Stimulated activated effector memory CD8-positive, alpha-beta T cell treated with anti-CD3 and anti-CD28 coated beads, Interleukin-12 subunit alpha, Interleukin-12 subunit beta, amount 100 ng/mL, for 72 hours (primary cell): ENCODE measurements around the gene SLC41A1.
"Not testable (repeated sequence)": the region's sequence is repeated elsewhere in the genome, so short reads cannot be mapped to it uniquely, and the experiment has no call there.

Experiments
- ATAC-seq: fragments of 150-1000 bp; cut with Tn5 transposase; 2 replicates; pipeline ENCODE4 v1.10.0; 2021
- DNase-seq, 2 donors: peaks; one replicate each; pipeline ENCODE4 v3.0.0; 2021 to 2022; ENCODE audit warnings: low spot score in 2 of 2
- H3K27ac Mint-ChIP-seq: one replicate; pipeline ENCODE4 v1.8.0; 2022; ENCODE audit warnings: mild to moderate bottlenecking, mixed read lengths
- H3K36me3 Mint-ChIP-seq: one replicate; pipeline ENCODE4 v1.8.0; 2022; ENCODE audit warnings: mild to moderate bottlenecking, mixed read lengths
- H3K4me1 Mint-ChIP-seq: one replicate; pipeline ENCODE4 v1.8.0; 2022; ENCODE audit warnings: mixed read lengths
- H3K4me3 Mint-ChIP-seq: one replicate; pipeline ENCODE4 v1.8.0; 2022; ENCODE audit warnings: mild to moderate bottlenecking, mixed read lengths
- H3K9me3 Mint-ChIP-seq: one replicate; pipeline ENCODE4 v1.8.0; 2022; ENCODE audit warnings: mixed read lengths

SLC41A1 gene

GRCh38 chr1:205832326-205832751, 19.3 kb upstream of the SLC41A1 start:
- DNase-seq (no peak), ATAC-seq (no peak)
- no peaks in the 10 kb centered on the region for H3K36me3 Mint-ChIP-seq
- no peak overlapping the region for H3K4me3 Mint-ChIP-seq
- H3K27ac Mint-ChIP-seq = no peak overlapping the region
- H3K9me3 Mint-ChIP-seq = no peaks in the 10 kb centered on the region
- H3K4me1 Mint-ChIP-seq = no peaks in the 10 kb centered on the region

GRCh38 chr1:205827623-205828022, 14.6 kb upstream of the SLC41A1 start:
- Mint-ChIP-seq H3K36me3 (no peaks in the 10 kb centered on the region), H3K27ac (no peak overlapping the region), H3K9me3 (no peaks in the 10 kb centered on the region), H3K4me3 (no peak overlapping the region), H3K4me1 (peaks cover 25% of the 10 kb centered on the region)
- no peak for ATAC-seq
- DNase-seq = no peak

- Mint-ChIP-seq H3K4me1 (peaks cover 29% of the 10 kb centered on the region), H3K9me3 (no peaks in the 10 kb centered on the region), H3K4me3 (no peak overlapping the region), H3K27ac (no peak overlapping the region), H3K36me3 (no peaks in the 10 kb centered on the region)
- no peak for DNase-seq
- no peak for ATAC-seq
Measured at GRCh38 chr1:205826995-205827394, 14.0 kb upstream of the SLC41A1 start.

- no peaks in the 10 kb centered on the region for H3K9me3 Mint-ChIP-seq
- H3K36me3 Mint-ChIP-seq = no peaks in the 10 kb centered on the region
- no peak overlapping the region for H3K4me3 Mint-ChIP-seq
- peak overlapping the region; percentile 41 for H3K27ac Mint-ChIP-seq
- peaks cover 29% of the 10 kb centered on the region for H3K4me1 Mint-ChIP-seq
- DNase-seq (no peak), ATAC-seq (peak; percentile 40)
Measured at GRCh38 chr1:205826016-205826806, 13.2 kb upstream of the SLC41A1 start.

- no peaks in the 10 kb centered on the region for H3K36me3 Mint-ChIP-seq
- peaks cover 29% of the 10 kb centered on the region for H3K4me1 Mint-ChIP-seq
- no peak overlapping the region for H3K27ac Mint-ChIP-seq
- H3K9me3 Mint-ChIP-seq = no peaks in the 10 kb centered on the region
- H3K4me3 Mint-ChIP-seq = no peak overlapping the region
- ATAC-seq (peak; percentile 63), DNase-seq (no peak)
Measured at GRCh38 chr1:205824180-205824579, 11.2 kb upstream of the SLC41A1 start.

- not testable (repeated sequence) for H3K9me3 Mint-ChIP-seq, H3K27ac Mint-ChIP-seq, DNase-seq, H3K36me3 Mint-ChIP-seq, H3K4me3 Mint-ChIP-seq
- peaks cover 29% of the 10 kb centered on the region for H3K4me1 Mint-ChIP-seq
- ATAC-seq = peak; percentile 60
Measured at GRCh38 chr1:205823260-205823659, 10.3 kb upstream of the SLC41A1 start.

- H3K27ac Mint-ChIP-seq = no peak overlapping the region
Measured at GRCh38 chr1:205822397-205822796, 9.4 kb upstream of the SLC41A1 start.

GRCh38 chr1:205817988-205818387, 5.0 kb upstream of the SLC41A1 start:
- Mint-ChIP-seq H3K9me3 (no peaks in the 10 kb centered on the region), H3K27ac (no peak overlapping the region), H3K36me3 (no peaks in the 10 kb centered on the region), H3K4me1 (peaks cover 25% of the 10 kb centered on the region), H3K4me3 (no peak overlapping the region)
- DNase-seq (no peak), ATAC-seq (no peak)

More at GRCh38 chr1:205822397-205822796, 9.4 kb upstream of the SLC41A1 start:
- no peak overlapping the region for H3K4me3 Mint-ChIP-seq
- DNase-seq = no peak
- no peaks in the 10 kb centered on the region for H3K36me3 Mint-ChIP-seq
- peaks cover 29% of the 10 kb centered on the region for H3K4me1 Mint-ChIP-seq
- no peak for ATAC-seq
- H3K9me3 Mint-ChIP-seq = no peaks in the 10 kb centered on the region

- H3K27ac Mint-ChIP-seq = no peak overlapping the region
- peaks cover 2% of the 10 kb centered on the region for H3K36me3 Mint-ChIP-seq
- DNase-seq (no peak), ATAC-seq (no peak)
- H3K4me1 Mint-ChIP-seq = peaks cover 22% of the 10 kb centered on the region
- no peak overlapping the region for H3K4me3 Mint-ChIP-seq
- no peaks in the 10 kb centered on the region for H3K9me3 Mint-ChIP-seq
Measured at GRCh38 chr1:205817364-205817763, 4.4 kb upstream of the SLC41A1 start.

GRCh38 chr1:205813755-205814058, 709 bp upstream of the SLC41A1 start:
- DNase-seq = peak in 1 of 2 donors; percentile 17
- Mint-ChIP-seq H3K4me3 (peak overlapping the region; percentile 95), H3K4me1 (peaks cover 57% of the 10 kb centered on the region), H3K36me3 (peaks cover 24% of the 10 kb centered on the region), H3K9me3 (no peaks in the 10 kb centered on the region), H3K27ac (peak overlapping the region; percentile 92)
- ATAC-seq = no peak

- H3K9me3 Mint-ChIP-seq = no peaks in the 10 kb centered on the region
- peak overlapping the region; percentile 92 for H3K27ac Mint-ChIP-seq
- peaks cover 34% of the 10 kb centered on the region for H3K36me3 Mint-ChIP-seq
- H3K4me1 Mint-ChIP-seq = peaks cover 66% of the 10 kb centered on the region
- peak overlapping the region; percentile 95 for H3K4me3 Mint-ChIP-seq
- ATAC-seq (peak; percentile 32), DNase-seq (peak; percentile 24 to 71)
Measured at GRCh38 chr1:205812271-205812877, 624 bp downstream of the SLC41A1 start.

GRCh38 chr1:205811660-205812059, 1.3 kb downstream of the SLC41A1 start:
- H3K4me3 Mint-ChIP-seq = peak overlapping the region; percentile 95
- no peaks in the 10 kb centered on the region for H3K9me3 Mint-ChIP-seq
- H3K36me3 Mint-ChIP-seq = peaks cover 38% of the 10 kb centered on the region
- ATAC-seq (no peak), DNase-seq (no peak)
- peak overlapping the region; percentile 92 for H3K27ac Mint-ChIP-seq
- H3K4me1 Mint-ChIP-seq = peaks cover 73% of the 10 kb centered on the region

GRCh38 chr1:205810448-205811157, 2.4 kb downstream of the SLC41A1 start:
- H3K4me3 Mint-ChIP-seq = peak overlapping the region; percentile 95
- DNase-seq (no peak), ATAC-seq (no peak)
- H3K27ac Mint-ChIP-seq = peak overlapping the region; percentile 92
- peaks cover 84% of the 10 kb centered on the region for H3K4me1 Mint-ChIP-seq
- peaks cover 38% of the 10 kb centered on the region for H3K36me3 Mint-ChIP-seq
- H3K9me3 Mint-ChIP-seq = no peaks in the 10 kb centered on the region

- H3K4me1 Mint-ChIP-seq = peaks cover 89% of the 10 kb centered on the region
- no peaks in the 10 kb centered on the region for H3K9me3 Mint-ChIP-seq
- H3K27ac Mint-ChIP-seq = peak overlapping the region; percentile 92
- peak overlapping the region; percentile 18 for H3K4me3 Mint-ChIP-seq
- ATAC-seq (no peak), DNase-seq (no peak)
- H3K36me3 Mint-ChIP-seq = peaks cover 40% of the 10 kb centered on the region
Measured at GRCh38 chr1:205809942-205810345, 3.1 kb downstream of the SLC41A1 start.

- Mint-ChIP-seq H3K36me3 (peaks cover 45% of the 10 kb centered on the region), H3K27ac (no peak overlapping the region), H3K9me3 (no peaks in the 10 kb centered on the region), H3K4me3 (peak overlapping the region; percentile 18), H3K4me1 (peaks cover 89% of the 10 kb centered on the region)
- no peak for ATAC-seq
- DNase-seq = no peak
Measured at GRCh38 chr1:205809469-205809868, 3.5 kb downstream of the SLC41A1 start.
